ENCODE results near the gene GRWD1.

GRWD1 gene

DNA sequence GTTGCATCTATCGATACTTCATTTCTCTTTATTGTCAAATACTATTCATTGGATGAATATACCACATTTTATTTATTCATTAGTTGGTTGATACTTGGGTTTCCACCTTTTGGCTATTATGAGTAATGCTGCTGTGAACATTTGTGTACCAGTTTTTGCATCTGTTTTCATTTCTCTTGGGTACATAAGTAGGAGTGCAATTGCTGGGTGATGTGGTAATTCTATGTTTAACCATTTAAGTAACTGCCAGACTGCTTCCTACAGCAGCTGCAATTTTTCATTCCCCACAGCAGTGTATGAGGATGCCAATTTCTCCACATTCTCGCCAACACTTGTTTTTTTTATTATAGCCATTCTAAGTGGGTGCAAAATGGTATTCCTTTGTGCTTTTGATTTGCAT, 12.2 kb downstream of the GRWD1 start:
- H3K27ac ChIP-seq: no peak overlapping the region
- TF ChIP-seq, protein P1, sequence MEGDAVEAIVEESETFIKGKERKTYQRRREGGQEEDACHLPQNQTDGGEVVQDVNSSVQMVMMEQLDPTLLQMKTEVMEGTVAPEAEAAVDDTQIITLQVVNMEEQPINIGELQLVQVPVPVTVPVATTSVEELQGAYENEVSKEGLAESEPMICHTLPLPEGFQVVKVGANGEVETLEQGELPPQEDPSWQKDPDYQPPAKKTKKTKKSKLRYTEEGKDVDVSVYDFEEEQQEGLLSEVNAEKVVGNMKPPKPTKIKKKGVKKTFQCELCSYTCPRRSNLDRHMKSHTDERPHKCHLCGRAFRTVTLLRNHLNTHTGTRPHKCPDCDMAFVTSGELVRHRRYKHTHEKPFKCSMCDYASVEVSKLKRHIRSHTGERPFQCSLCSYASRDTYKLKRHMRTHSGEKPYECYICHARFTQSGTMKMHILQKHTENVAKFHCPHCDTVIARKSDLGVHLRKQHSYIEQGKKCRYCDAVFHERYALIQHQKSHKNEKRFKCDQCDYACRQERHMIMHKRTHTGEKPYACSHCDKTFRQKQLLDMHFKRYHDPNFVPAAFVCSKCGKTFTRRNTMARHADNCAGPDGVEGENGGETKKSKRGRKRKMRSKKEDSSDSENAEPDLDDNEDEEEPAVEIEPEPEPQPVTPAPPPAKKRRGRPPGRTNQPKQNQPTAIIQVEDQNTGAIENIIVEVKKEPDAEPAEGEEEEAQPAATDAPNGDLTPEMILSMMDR (conservative IDR thresholded peaks at IDR 0.05): no peak

DNA sequence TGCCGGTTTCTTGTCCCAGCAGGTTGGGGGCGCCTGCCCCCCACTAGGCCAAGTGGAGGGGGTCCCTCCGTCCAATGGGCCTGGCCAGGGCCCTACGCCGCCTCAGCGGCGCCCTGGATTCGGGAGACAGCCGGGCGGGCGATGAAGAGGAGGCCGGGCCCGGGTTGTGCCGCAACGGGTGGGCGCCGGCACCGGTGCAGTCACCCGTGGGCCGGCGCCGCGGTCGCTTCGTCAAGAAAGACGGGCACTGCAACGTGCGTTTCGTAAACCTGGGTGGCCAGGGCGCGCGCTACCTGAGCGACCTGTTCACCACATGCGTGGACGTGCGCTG, 15.8 kb downstream of the GRWD1 start:
- TF ChIP-seq, protein P1 (conservative IDR thresholded peaks at IDR 0.05): no peak
- H3K27ac ChIP-seq: no peak overlapping the region

DNA sequence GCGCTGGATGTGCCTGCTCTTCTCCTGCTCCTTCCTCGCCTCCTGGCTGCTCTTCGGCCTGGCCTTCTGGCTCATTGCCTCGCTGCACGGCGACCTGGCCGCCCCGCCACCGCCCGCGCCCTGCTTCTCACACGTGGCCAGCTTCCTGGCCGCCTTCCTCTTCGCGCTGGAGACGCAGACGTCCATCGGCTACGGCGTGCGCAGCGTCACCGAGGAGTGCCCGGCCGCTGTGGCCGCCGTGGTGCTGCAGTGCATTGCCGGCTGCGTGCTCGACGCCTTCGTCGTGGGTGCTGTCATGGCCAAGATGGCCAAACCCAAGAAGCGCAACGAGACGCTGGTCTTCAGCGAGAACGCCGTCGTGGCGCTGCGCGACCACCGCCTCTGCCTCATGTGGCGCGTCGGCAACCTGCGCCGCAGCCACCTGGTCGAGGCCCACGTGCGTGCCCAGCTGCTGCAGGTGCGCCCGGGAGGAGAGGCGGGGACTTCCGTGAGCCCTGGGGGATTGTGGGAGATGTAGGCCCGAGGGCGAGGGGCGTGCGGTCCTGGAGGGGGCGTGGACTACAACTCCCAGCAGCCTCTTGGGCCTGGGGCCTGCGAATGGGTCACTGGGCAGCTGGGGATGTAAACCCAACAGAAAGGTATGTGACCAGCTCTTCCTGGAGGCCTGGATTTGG, 16.3 kb downstream of the GRWD1 start:
- H3K27ac ChIP-seq: no peak overlapping the region
- TF ChIP-seq, protein P1 (conservative IDR thresholded peaks at IDR 0.05): no peak

DNA sequence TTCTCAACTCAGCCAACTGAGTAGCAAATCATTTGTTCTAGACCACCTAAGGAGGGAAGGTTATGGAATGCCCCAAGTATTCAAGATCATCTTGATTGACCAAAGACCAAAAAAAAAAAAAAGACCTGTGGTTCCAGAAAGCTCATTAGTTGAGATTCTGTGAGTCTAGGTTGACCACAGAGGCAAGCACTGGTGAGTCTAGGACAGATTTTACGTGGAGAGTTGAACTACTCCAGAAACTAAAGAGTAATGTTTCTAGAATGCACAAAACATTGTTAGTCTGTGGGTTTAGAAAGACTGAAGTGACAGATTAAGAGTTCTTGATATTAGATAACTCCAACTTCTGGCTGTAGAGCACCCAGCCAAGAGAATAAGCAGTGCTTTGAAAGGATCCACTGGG, 19.4 kb downstream of the GRWD1 start:
- TF ChIP-seq, protein P1 (conservative IDR thresholded peaks at IDR 0.05): no peak
- no peak overlapping the region for H3K27ac ChIP-seq

- no peak overlapping the region for H3K27ac ChIP-seq
- TF ChIP-seq, protein P1 (conservative IDR thresholded peaks at IDR 0.05): no peak
These were observed 21.0 kb downstream of the GRWD1 start for GRCh38 chr19:48466561-48467325.

DNA sequence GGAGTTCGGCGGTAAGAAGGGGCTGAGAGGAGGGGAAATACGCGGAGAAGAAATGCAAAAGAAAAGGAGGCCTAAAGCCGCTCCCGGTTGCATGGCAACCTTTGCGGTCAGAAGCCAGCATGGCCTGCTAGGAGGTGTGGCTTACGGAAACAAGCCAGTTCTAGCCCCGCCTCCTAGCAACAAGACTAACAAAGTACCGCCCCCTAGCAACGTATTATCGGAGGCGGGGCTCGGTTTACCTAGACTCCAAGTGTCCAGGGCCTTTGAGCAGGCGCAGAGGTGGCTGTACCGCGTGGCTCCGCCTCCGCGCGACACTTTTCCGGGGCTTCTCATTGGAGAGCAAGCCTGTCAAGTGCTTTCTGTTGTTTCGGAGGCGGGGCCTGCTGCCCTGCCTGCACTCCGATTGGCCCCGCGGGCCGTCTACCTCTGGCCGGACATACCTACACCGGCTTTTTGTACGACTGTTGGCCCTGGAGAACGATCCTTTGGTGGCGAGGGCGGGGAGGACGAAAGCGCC, 23.0 kb downstream of the GRWD1 start:
- peak overlapping the region; percentile 99 for H3K27ac ChIP-seq
- TF ChIP-seq, protein P1 (conservative IDR thresholded peaks at IDR 0.05): no peak

DNA sequence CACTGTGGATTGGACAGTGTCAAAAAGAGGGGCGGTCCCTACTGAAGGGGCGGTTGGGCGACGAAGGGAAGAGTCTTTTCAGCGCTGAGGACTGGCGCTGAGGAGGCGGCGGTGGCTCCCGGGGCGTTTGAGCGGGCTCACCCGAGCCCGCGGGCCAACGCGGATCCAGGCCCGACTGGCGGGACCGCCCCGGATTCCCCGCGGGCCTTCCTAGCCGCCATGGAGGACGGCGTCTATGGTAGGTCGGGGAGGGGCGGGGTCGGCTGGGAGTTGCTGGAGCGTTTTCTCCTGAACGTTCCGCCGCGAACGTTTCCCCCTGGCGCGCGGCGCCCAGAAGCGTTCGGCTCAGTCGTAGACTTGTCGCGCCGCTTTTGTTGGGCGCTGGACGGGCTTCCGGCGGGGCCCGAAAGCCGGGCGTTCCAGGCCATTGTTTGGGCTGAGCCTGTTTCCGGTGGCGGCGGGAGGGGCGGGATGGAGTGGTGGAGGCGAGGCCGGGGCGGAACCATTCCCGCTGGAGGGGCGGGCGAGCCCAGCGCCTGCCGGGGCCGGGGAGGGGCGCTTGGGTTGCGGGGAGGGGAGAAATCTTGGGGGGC, 23.6 kb downstream of the GRWD1 start, which contains the start of gene CYTH2:
Gene CYTH2, plus strand, starts transcription at position 81 of the 593 bp plus-strand sequence. Its CDS starts 139 bp downstream, at position 220.
- TF ChIP-seq, protein P1 (conservative IDR thresholded peaks at IDR 0.05): no peak
- H3K27ac ChIP-seq: peak within 1 kb of the TSS; percentile 99
